ENCODE measurements around the gene MYO16. TPM values are rescaled to one million over a fixed set of nuclear protein-coding genes. Genes with fewer than 3 reads are reported as not detected.
"Not testable (repeated sequence)": the region's sequence is repeated elsewhere in the genome, so short reads cannot be mapped to it uniquely, and the experiment has no call there.

MYO16 gene
- total and polyA plus RNA-seq, 8 donors = 1.1 to 2.5 (median 1.7) TPM

DNA sequence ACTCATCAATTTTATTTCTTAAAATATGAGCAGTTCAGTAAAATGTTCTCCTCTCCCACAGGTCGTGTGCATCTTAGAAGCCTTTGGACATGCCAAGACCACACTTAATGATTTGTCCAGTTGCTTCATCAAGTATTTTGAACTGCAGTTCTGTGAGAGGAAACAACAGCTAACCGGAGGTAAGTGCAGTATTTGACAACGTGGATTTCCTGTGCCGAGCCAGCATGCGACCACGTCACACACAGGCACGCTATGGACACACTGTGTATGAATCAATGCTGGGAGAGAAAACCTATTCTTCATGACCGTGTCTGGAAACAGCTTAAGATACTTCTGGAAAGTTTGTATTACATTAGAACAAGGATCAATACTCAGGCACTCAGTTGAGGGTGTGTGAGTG is 268.5 kb downstream of the MYO16 start:
- ATAC-seq (no peak), DNase-seq (no peak)
- intact Hi-C loops (cut with DNase I) = no loop called here
- Histone ChIP-seq H3K27me3 (no peaks in the 10 kb centered on the region), H3K9me3 (peaks cover 0 to 4% of the 10 kb centered on the region in 2 donors), H3K4me3 (no peak overlapping the region), H3K4me1 (no peaks in the 10 kb centered on the region), H3K36me3 (no peaks in the 10 kb centered on the region), H3K27ac (no peak overlapping the region)
- TF ChIP-seq, protein P1, sequence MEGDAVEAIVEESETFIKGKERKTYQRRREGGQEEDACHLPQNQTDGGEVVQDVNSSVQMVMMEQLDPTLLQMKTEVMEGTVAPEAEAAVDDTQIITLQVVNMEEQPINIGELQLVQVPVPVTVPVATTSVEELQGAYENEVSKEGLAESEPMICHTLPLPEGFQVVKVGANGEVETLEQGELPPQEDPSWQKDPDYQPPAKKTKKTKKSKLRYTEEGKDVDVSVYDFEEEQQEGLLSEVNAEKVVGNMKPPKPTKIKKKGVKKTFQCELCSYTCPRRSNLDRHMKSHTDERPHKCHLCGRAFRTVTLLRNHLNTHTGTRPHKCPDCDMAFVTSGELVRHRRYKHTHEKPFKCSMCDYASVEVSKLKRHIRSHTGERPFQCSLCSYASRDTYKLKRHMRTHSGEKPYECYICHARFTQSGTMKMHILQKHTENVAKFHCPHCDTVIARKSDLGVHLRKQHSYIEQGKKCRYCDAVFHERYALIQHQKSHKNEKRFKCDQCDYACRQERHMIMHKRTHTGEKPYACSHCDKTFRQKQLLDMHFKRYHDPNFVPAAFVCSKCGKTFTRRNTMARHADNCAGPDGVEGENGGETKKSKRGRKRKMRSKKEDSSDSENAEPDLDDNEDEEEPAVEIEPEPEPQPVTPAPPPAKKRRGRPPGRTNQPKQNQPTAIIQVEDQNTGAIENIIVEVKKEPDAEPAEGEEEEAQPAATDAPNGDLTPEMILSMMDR (IDR thresholded peaks at IDR 0.05) = no peak

DNA sequence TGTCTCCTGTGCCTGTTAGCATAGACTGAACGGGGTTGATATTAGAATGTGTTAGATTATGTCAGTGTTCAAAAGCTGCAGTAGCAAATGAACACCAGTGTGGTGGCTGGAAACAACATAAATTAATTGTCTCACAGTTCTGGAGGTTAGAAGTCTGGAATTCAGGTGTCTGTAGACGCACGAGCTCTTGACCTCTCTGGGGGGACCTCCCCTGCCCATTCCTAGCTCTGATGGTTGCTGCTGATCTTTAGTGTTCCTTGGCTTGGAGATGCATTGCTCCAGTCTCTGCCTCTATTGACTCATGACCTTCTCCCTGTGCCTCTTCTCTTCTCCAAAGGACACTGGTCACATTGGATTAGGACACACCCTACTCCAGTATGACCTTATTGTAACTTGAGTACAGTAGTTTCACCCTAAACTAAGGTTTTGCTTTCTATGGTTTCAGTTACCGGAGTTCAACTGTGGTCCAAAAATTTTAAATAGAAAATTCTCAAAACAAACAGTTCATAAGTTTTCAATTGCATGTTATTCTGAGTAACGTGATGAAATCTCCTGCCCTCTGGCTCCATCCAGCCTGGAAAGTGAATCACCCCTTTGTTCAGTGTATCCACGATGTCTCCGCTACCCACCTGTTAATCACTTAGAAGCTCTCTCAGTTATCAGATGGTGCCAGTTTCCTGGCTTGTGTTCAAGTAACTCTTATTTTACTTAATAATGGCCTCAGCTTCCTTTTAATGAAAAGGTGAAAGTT is 273.2 kb downstream of the MYO16 start:
- H3K4me1 ChIP-seq = no peaks in the 10 kb centered on the region
- H3K36me3 ChIP-seq = no peaks in the 10 kb centered on the region
- no peak for ATAC-seq
- H3K9me3 ChIP-seq = peaks cover 0 to 4% of the 10 kb centered on the region in 2 donors
- H3K4me3 ChIP-seq = no peak overlapping the region
- TF ChIP-seq, protein P1 (IDR thresholded peaks at IDR 0.05) = no peak
- no peaks in the 10 kb centered on the region for H3K27me3 ChIP-seq
- intact Hi-C loops (cut with DNase I) = no loop called here
- no peak overlapping the region for H3K27ac ChIP-seq
- no peak for DNase-seq

DNA sequence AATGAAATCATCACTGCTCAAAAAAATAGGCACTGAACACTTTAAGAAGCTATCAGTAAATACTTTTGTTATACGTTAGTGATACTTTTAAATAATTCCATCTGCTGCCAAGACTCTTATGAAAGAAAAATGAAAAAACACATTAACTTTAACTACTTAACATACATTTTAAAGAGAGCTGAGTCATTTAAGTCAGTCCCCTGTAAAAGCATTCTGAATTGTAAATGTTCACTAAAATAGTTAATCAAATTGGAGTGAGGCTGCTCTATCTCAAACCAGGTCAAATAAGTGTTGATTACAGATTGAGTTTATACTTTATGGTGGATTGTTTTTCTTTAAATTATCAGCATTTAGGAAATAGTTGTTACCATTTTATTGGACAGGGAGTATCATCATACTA is 274.2 kb downstream of the MYO16 start:
- Histone ChIP-seq H3K4me1 (no peaks in the 10 kb centered on the region), H3K9me3 (peaks cover 0 to 4% of the 10 kb centered on the region in 2 donors), H3K36me3 (no peaks in the 10 kb centered on the region), H3K27ac (no peak overlapping the region), H3K4me3 (no peak overlapping the region), H3K27me3 (no peaks in the 10 kb centered on the region)
- intact Hi-C loops (cut with DNase I) = no loop called here
- no peak for DNase-seq
- TF ChIP-seq, protein P1 (IDR thresholded peaks at IDR 0.05) = no peak
- no peak for ATAC-seq

- H3K9me3 ChIP-seq = no peaks in the 10 kb centered on the region
- peaks cover 6 to 23% of the 10 kb centered on the region in 2 donors for H3K4me1 ChIP-seq
- H3K36me3 ChIP-seq = no peaks in the 10 kb centered on the region
- TF ChIP-seq, protein P1 (IDR thresholded peaks at IDR 0.05) = no peak
- no peak overlapping the region for H3K4me3 ChIP-seq
- H3K27ac ChIP-seq = no peak overlapping the region
- ATAC-seq (peak; percentile 42), DNase-seq (no peak)
- no peaks in the 10 kb centered on the region for H3K27me3 ChIP-seq
- intact Hi-C loops (cut with DNase I) = no loop called here
Measured at GRCh38 chr13:108911807-108912206, 282.4 kb downstream of the MYO16 start.

GRCh38 chr13:108913731-108914130 is 284.3 kb downstream of the MYO16 start:
- ATAC-seq; DNase-seq; intact Hi-C loops (cut with DNase I): not testable (repeated sequence)

More at GRCh38 chr13:108913731-108914130, 284.3 kb downstream of the MYO16 start:
- not testable (repeated sequence) for H3K36me3 ChIP-seq, H3K4me3 ChIP-seq, H3K9me3 ChIP-seq, H3K27ac ChIP-seq, H3K27me3 ChIP-seq
- H3K4me1 ChIP-seq = peaks cover 6 to 23% of the 10 kb centered on the region in 2 donors

Measured in left lung (tissue), 10 donors.